KBM-7 (cell line): ENCODE data around the gene CTRB1.
"Not testable (repeated sequence)": the region's sequence is repeated elsewhere in the genome, so short reads cannot be mapped to it uniquely, and the experiment has no call there.

Experiments used
- DNase-seq: peaks from one replicate; pipeline ENCODE4 v3.0.0-alpha.2; 2015
- in situ Hi-C: fragments of 300-500 bp; cut with MboI; formaldehyde crosslinking; loops from 2 replicates; pipeline ENCODE4 v1.14.3; 2020; ENCODE audit warnings: low sequenced_read_pairs, low pct_unique_long_range_greater_than_20kb, mixed read lengths

The CTRB1 gene

GRCh38 chr16:75219838-75220237, 1.1 kb downstream of the CTRB1 start:
- in situ Hi-C loops: loop anchor here (25.0 kb wide), 1 partner anchor 542 kb away; no protein-coding TSS in a partner anchor
- DNase-seq: no peak

- in situ Hi-C loops: loop anchor here (25.0 kb wide), 1 partner anchor 540 kb away; no protein-coding TSS in a partner anchor
- no peak for DNase-seq
Measured at GRCh38 chr16:75222271-75222783, 3.5 kb downstream of the CTRB1 start.

GRCh38 chr16:75223129-75223528, 4.3 kb downstream of the CTRB1 start:
- in situ Hi-C loops: loop anchor here (25.0 kb wide), 1 partner anchor 539 kb away; no protein-coding TSS in a partner anchor
- not testable (repeated sequence) for DNase-seq

GRCh38 chr16:75224306-75225082, 5.7 kb downstream of the CTRB1 start:
- no peak for DNase-seq
- in situ Hi-C loops: loop anchor here (25.0 kb wide), 1 partner anchor 538 kb away; no protein-coding TSS in a partner anchor

- DNase-seq: no peak
- in situ Hi-C loops: no loop called here
Measured at GRCh38 chr16:75225092-75225491, 6.3 kb downstream of the CTRB1 start.

GRCh38 chr16:75225678-75226515, 7.1 kb downstream of the CTRB1 start:
- in situ Hi-C loops: no loop called here
- DNase-seq: no peak

DNA sequence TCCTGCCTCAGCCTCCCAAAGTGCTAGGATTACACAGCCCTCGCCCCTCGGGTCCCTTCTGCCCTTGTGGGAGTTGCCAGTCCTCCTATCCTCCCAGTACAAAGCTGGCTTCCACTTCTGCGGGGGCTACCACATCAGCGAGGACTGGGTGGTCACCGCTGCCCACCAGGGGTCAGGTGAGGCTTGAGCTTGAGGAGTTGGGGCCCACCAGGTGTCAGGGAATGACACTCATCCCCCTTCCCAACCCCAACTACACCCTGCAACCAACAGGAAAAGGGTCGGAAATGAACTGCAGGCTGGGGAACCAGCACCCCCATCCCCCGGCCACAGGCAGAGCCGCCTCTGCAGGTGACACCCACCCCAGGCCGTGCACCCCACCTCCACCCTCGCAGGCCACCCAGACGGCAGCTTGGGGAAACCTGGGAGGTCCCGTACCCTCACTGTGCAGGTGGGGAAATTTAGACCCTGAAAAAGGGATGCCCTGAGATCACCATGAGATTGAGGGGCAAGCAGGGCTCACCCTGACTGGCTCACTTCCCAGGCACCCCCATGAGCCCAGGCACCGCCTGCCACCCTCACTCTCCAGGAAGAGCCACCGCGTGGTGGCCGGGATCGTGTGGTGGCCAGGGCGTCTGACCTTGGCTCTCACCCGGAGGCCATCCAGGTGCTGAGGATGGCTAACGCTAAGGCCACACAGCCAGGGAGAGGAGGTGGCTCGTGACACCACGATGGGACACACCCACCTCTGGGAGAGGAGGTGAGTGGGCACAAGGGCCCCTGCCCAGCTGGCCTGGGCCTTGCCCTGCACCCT, 8.0 kb downstream of the CTRB1 start:
- in situ Hi-C loops: no loop called here
- no peak for DNase-seq

- in situ Hi-C loops: no loop called here
Measured at GRCh38 chr16:75227361-75228142, 8.8 kb downstream of the CTRB1 start.

DNA sequence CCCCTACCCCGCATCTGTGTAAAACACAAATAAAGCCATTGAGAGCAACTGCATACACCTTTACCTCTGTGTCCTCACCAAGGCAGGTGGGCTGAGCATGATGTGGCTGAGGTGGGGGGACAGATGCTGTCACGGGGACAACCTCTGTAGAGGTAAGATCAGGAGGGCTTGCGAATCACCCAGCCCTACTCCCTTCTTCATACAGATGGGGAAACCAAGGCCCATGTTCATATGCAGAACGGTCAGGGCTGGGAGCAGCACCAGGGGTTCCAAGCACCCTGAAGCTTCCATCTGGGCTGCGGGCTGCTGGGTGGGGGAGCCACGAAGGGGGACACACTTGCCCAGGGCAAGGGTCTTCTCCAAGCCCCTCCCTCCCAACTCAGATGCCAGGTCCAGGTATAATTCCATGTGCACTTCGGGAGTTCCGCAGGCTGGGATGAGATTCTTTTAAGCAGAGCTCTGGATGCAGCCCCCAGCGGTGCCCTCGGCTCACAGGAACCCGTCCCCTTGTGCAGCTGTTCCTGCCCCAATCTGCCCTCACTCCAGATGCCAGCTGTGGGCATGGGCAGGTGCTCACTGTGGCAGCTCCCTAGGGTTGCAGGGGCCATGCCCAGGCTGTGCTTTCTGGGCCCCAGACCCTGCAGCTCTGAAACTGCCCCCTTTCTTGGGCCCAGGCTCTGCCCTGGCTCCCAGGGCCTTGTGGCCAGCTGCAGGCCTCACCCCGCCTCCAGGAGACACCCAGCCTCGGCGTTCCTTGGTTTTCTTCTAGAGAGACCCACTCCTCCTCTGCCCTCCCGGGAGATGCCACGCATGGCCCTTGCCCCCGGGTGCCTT, 9.6 kb downstream of the CTRB1 start:
- no peak for DNase-seq
- in situ Hi-C loops: no loop called here

More at GRCh38 chr16:75227361-75228142, 8.8 kb downstream of the CTRB1 start:
- no peak for DNase-seq

DNA sequence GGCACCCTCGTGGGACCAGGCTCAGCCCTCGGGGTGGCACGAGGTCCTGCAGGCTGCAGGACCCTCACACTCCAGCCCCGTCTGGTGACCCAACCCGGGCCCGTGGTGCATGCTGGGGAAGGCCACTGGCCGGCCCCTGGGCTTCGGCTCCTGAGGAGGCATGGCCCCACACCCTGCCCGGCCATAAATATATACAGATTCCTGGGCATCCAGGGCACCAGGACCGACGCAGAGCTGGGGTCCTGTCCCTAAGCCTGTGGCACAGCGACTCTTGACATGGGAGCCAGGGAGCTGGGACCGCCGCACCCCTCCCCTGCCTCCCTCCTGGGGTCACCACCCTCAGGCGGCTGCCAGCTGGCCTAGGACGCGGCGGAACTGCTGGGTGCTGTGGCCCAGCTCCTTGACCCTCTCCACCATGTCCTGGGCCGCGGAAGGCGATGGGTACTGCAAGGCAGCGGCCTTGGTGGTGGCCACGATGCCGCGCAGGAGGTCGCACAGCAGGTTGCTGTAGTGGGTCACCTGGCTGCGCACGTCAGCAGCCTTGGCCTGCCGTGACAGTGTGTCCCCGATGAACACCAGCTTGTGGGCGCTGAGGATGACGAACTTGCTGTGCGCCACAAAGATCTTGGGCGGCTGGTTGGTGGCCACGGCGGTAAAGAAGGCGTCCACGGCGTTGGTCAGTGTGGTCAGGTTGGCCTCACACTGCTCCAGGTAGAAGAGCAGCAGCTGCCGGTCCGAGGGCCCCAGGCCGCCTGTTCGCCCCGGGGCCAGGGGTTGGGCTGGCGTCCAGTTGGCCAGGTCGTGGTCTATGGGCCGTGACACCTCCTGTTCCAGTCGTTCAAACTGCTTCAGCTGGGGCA, 10.6 kb downstream of the CTRB1 start:
- in situ Hi-C loops: no loop called here
- no peak for DNase-seq

- DNase-seq: no peak
- in situ Hi-C loops: no loop called here
Measured at GRCh38 chr16:75230471-75231110, 11.8 kb downstream of the CTRB1 start.

DNA sequence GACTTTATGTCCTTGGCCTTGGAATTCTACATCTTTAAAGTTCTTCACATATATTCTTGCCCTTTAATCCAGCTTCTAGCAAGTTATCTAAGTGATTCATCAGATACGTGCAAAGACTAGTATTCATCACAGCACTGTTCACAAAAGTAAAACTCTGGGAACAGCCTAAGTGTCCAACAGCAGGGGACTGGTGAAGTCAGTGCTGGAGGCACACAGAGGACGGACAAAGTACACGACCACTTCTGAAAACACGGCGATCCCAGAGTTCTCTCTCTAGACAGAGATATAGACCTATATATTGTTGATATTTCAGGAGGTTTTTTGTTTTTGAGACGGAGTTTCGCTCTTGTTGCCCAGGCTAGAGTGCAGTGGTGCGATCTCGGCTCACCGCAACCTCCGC, 12.8 kb downstream of the CTRB1 start:
- DNase-seq: no peak
- in situ Hi-C loops: no loop called here

DNA sequence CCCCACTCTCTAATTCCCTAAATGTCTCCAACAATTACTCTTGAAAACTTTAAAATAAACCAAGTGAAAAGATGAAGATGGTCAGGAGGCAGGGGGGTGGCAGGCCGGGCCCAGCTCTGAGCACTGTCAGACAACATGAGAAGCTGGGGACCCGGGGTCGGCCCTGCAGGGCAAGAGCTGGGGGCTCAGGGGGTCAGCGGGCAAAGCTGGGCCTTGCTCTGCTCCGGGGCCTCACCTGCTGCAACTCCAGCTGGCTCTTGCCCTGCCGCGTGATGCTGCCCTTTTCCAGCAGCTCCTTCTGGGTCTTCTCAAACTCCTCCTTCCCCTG, 14.8 kb downstream of the CTRB1 start:
- in situ Hi-C loops: no loop called here

GRCh38 chr16:75234856-75235696, 16.3 kb downstream of the CTRB1 start:
- in situ Hi-C loops: no loop called here
- no peak for DNase-seq

More for the DNA sequence above, 14.8 kb downstream of the CTRB1 start:
- no peak for DNase-seq

- no peak for DNase-seq
- in situ Hi-C loops: no loop called here
Measured at GRCh38 chr16:75235721-75236193, 17.0 kb downstream of the CTRB1 start.
